ENCODE results near the gene PRSS22.

PRSS22 gene

GRCh38 chr16:2848933-2849725, 8.8 kb downstream of the PRSS22 start:
- no peak for DNase-seq

GRCh38 chr16:2846511-2847310, 11.3 kb downstream of the PRSS22 start:
- no peak for DNase-seq

- DNase-seq, result no peak
Observed at GRCh38 chr16:2845116-2845515, 12.9 kb downstream of the PRSS22 start.

GRCh38 chr16:2843526-2843925, 14.4 kb downstream of the PRSS22 start:
- DNase-seq, result no peak

- DNase-seq, result peak; percentile 91
Observed at GRCh38 chr16:2842340-2843000, 15.5 kb downstream of the PRSS22 start.

GRCh38 chr16:2841606-2842339, 16.2 kb downstream of the PRSS22 start:
- no peak for DNase-seq

GRCh38 chr16:2840914-2841313, 17.1 kb downstream of the PRSS22 start:
- DNase-seq, result no peak

- no peak for DNase-seq
Observed at GRCh38 chr16:2839650-2840450, 18.1 kb downstream of the PRSS22 start.

GRCh38 chr16:2838928-2839327, 19.0 kb downstream of the PRSS22 start:
- DNase-seq, result peak; percentile 51

GRCh38 chr16:2836646-2837508, 21.1 kb downstream of the PRSS22 start:
- DNase-seq, result no peak

- DNase-seq, result no peak
Observed at GRCh38 chr16:2835638-2836493, 22.1 kb downstream of the PRSS22 start.

GRCh38 chr16:2834968-2835367, 23.0 kb downstream of the PRSS22 start:
- DNase-seq, result no peak

- no peak for DNase-seq
Observed at GRCh38 chr16:2833776-2834175, 24.2 kb downstream of the PRSS22 start.

GRCh38 chr16:2831203-2831602, 26.8 kb downstream of the PRSS22 start:
- DNase-seq, result no peak

GRCh38 chr16:2830355-2830695, 27.6 kb downstream of the PRSS22 start:
- no peak for DNase-seq

- DNase-seq, result no peak
Observed at GRCh38 chr16:2829501-2830354, 28.2 kb downstream of the PRSS22 start, which contains the start of gene ZG16B. ZG16B (plus strand) TSS chr16:2830303; CDS start chr16:2830442, 139 bp downstream.

GRCh38 chr16:2828876-2829430, 29.0 kb downstream of the PRSS22 start:
- no peak for DNase-seq

GRCh38 chr16:2828521-2828840, 29.5 kb downstream of the PRSS22 start:
- no peak for DNase-seq
